ENCODE data around the gene TRIM52.
A peak's percentile ranks its signal among the peaks of the same experiment; 100 is the strongest.

DNA sequence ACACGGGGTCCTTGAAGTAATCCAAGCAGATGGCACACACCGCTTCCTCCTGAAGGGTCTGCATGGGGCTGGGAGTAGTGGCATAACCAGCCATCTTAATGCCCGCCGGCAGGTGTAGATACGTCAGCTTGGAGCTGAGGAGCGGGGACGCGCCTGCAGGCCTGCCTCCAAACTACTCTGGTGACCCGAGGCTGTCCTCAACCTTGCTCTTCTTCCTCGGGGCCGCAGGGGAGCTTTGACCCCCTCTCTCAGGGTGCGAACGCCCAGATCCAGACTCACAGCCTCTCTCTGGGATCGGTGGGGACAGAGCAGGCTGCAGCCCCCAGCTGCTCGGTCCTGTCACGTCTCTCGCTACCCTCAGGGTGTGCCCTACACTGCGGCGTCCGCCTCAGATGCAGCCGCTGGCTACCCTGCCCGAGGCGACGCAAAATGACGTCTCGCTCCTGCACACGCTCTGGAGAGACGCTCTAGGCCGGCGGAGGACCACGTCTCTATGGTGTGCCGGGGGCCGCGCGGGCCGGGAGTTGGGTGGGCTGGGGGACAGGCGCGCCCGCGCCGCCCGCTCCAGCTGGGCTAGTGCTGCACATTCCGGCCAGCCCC, at the start of gene TRIM52:
- TF ChIP-seq, protein P1, sequence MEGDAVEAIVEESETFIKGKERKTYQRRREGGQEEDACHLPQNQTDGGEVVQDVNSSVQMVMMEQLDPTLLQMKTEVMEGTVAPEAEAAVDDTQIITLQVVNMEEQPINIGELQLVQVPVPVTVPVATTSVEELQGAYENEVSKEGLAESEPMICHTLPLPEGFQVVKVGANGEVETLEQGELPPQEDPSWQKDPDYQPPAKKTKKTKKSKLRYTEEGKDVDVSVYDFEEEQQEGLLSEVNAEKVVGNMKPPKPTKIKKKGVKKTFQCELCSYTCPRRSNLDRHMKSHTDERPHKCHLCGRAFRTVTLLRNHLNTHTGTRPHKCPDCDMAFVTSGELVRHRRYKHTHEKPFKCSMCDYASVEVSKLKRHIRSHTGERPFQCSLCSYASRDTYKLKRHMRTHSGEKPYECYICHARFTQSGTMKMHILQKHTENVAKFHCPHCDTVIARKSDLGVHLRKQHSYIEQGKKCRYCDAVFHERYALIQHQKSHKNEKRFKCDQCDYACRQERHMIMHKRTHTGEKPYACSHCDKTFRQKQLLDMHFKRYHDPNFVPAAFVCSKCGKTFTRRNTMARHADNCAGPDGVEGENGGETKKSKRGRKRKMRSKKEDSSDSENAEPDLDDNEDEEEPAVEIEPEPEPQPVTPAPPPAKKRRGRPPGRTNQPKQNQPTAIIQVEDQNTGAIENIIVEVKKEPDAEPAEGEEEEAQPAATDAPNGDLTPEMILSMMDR (IDR thresholded peaks at IDR 0.05 in 8 of 11, conservative IDR thresholded peaks at IDR 0.05 in 3 of 11): peak in 8 of 11 experiments; percentile 8 to 31 (median 15)
- TF ChIP-seq POLR2AphosphoS5 (IDR thresholded peaks at IDR 0.05): peak; percentile 98 to 99 (median 98)
